Measurements from ENCODE around the gene MYO18A.

- TF ChIP-seq, protein P1, sequence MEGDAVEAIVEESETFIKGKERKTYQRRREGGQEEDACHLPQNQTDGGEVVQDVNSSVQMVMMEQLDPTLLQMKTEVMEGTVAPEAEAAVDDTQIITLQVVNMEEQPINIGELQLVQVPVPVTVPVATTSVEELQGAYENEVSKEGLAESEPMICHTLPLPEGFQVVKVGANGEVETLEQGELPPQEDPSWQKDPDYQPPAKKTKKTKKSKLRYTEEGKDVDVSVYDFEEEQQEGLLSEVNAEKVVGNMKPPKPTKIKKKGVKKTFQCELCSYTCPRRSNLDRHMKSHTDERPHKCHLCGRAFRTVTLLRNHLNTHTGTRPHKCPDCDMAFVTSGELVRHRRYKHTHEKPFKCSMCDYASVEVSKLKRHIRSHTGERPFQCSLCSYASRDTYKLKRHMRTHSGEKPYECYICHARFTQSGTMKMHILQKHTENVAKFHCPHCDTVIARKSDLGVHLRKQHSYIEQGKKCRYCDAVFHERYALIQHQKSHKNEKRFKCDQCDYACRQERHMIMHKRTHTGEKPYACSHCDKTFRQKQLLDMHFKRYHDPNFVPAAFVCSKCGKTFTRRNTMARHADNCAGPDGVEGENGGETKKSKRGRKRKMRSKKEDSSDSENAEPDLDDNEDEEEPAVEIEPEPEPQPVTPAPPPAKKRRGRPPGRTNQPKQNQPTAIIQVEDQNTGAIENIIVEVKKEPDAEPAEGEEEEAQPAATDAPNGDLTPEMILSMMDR (IDR thresholded peaks at IDR 0.05), result no peak
- no peak for TF ChIP-seq POLR2A (IDR thresholded peaks at IDR 0.05)
Measured at GRCh38 chr17:29167393-29168078, 12.7 kb downstream of the MYO18A start.

Measured in uterus (tissue), 2 donors.